WTC11 (cell line): ENCODE measurements around the gene SLC15A4. TPM values are rescaled to one million over a fixed set of nuclear protein-coding genes. Genes with fewer than 3 reads are reported as not detected.

Experiments
- ATAC-seq: fragments of 200-7000 bp; cut with Tn5 transposase; 2 replicates; pipeline ENCODE4 v1.10.0; 2021; ENCODE audit warnings: mild to moderate bottlenecking, moderate library complexity
- CTCF ChIA-PET: fragments of 300-600 bp; sonication (Branson Sonifier 250); formaldehyde crosslinking; loops from one replicate; lab custom pipeline; 2021; ENCODE audit warnings: antibody characterized with exemption; lab: Charles Lee
- POLR2A ChIA-PET: fragments of 350-600 bp; sonication (Branson Sonifier 250); formaldehyde crosslinking; loops from one replicate; lab custom pipeline; 2021; ENCODE audit warnings: antibody characterized with exemption; lab: Charles Lee
- DNase-seq: peaks from one replicate; pipeline ENCODE4 v3.0.0; 2021; ENCODE audit warnings: low spot score
- H3K27ac Mint-ChIP-seq: 2 replicates; pipeline ENCODE4 v1.8.0; 2021; ENCODE audit warnings: mixed read lengths
- H3K27me3 Mint-ChIP-seq: 2 replicates; pipeline ENCODE4 v1.8.0; 2021; ENCODE audit warnings: low read depth, mild to moderate bottlenecking, moderate library complexity, mixed read lengths
- H3K36me3 Mint-ChIP-seq: 2 replicates; pipeline ENCODE4 v1.8.0; 2021; ENCODE audit warnings: mixed read lengths
- H3K4me1 Mint-ChIP-seq: 2 replicates; pipeline ENCODE4 v1.8.0; 2022; ENCODE audit warnings: mixed read lengths
- H3K4me3 Mint-ChIP-seq: 2 replicates; pipeline ENCODE4 v1.8.0; 2021; ENCODE audit warnings: mild to moderate bottlenecking, moderate library complexity, mixed read lengths
- H3K9me3 Mint-ChIP-seq: 2 replicates; pipeline ENCODE4 v1.8.0; 2021; ENCODE audit warnings: mixed read lengths
- AFF4 ChIP-seq: sonication (generic); formaldehyde crosslinking; IDR thresholded peaks from 2 replicates; pipeline ENCODE4 v1.8.1; 2023; ENCODE audit warnings: mild to moderate bottlenecking, missing genetic modification reagents, borderline replicate concordance
- EMX1 ChIP-seq: fragments of 250-450 bp; sonication (Bioruptor Pico); IDR thresholded peaks from 2 replicates; pipeline ENCODE4 v1.8.0; 2021; ENCODE audit warnings: mild to moderate bottlenecking
- ESRRA ChIP-seq: sonication (generic); formaldehyde crosslinking; IDR thresholded peaks from 2 replicates; pipeline ENCODE4 v1.8.1; 2022; ENCODE audit warnings: mild to moderate bottlenecking, missing genetic modification reagents, borderline replicate concordance
- FOXJ3 ChIP-seq: sonication (generic); formaldehyde crosslinking; IDR thresholded peaks from 2 replicates; pipeline ENCODE4 v1.9.0; 2021; ENCODE audit warnings: missing genetic modification reagents, mild to moderate bottlenecking, borderline replicate concordance
- FOXP1 ChIP-seq: sonication (generic); formaldehyde crosslinking; IDR thresholded peaks from 2 replicates; pipeline ENCODE4 v1.8.0; 2022; ENCODE audit warnings: missing genetic modification reagents, mild to moderate bottlenecking, moderate library complexity, borderline replicate concordance
- GTF2I ChIP-seq: fragments of 250-450 bp; sonication (Bioruptor Pico); conservative IDR thresholded peaks from 2 replicates; pipeline ENCODE4 v1.4.0; 2021; ENCODE audit warnings: mild to moderate bottlenecking
- JUN ChIP-seq: sonication (generic); formaldehyde crosslinking; IDR thresholded peaks from 2 replicates; pipeline ENCODE4 v1.8.0; 2023; ENCODE audit warnings: mild to moderate bottlenecking, missing genetic modification reagents
- KAT7 ChIP-seq: sonication (generic); formaldehyde crosslinking; IDR thresholded peaks from 2 replicates; pipeline ENCODE4 v1.8.1; 2023; ENCODE audit warnings: missing genetic modification reagents, mild to moderate bottlenecking, borderline replicate concordance
- MLX ChIP-seq: sonication (generic); formaldehyde crosslinking; IDR thresholded peaks from 2 replicates; pipeline ENCODE4 v1.8.1; 2023; ENCODE audit warnings: mild to moderate bottlenecking, missing genetic modification reagents, moderate library complexity
- MYBL2 ChIP-seq: sonication (generic); formaldehyde crosslinking; IDR thresholded peaks from 2 replicates; pipeline ENCODE4 v1.8.1; 2023; ENCODE audit warnings: mild to moderate bottlenecking, moderate library complexity, missing genetic modification reagents
- NFATC4 ChIP-seq: fragments of 250-450 bp; sonication (Bioruptor Pico); IDR thresholded peaks from 2 replicates; pipeline ENCODE4 v1.9.0; 2021; ENCODE audit warnings: mild to moderate bottlenecking
- NFE2L1 ChIP-seq: sonication (generic); formaldehyde crosslinking; IDR thresholded peaks from 2 replicates; pipeline ENCODE4 v1.8.1; 2023; ENCODE audit warnings: missing genetic modification reagents
- RORB ChIP-seq: fragments of 250-450 bp; sonication (Bioruptor Pico); IDR thresholded peaks from 2 replicates; pipeline ENCODE4 v1.9.0; 2021; ENCODE audit warnings: mild to moderate bottlenecking
- SMAD3 ChIP-seq: sonication (generic); formaldehyde crosslinking; IDR thresholded peaks from 2 replicates; pipeline ENCODE4 v1.8.0; 2022; ENCODE audit warnings: missing genetic modification reagents, mild to moderate bottlenecking, borderline replicate concordance
- SP1 ChIP-seq: sonication (generic); formaldehyde crosslinking; conservative IDR thresholded peaks from 2 replicates; pipeline ENCODE4 v1.8.1; 2022; ENCODE audit warnings: missing genetic modification reagents
- ZNF138 ChIP-seq: sonication (generic); formaldehyde crosslinking; conservative IDR thresholded peaks from 2 replicates; pipeline ENCODE4 v1.8.1; 2022; ENCODE audit warnings: mild to moderate bottlenecking, moderate library complexity, missing genetic modification reagents
- ZNF263 ChIP-seq: sonication (generic); formaldehyde crosslinking; IDR thresholded peaks from 2 replicates; pipeline ENCODE4 v1.8.1; 2022; ENCODE audit warnings: low read depth, mild to moderate bottlenecking, moderate library complexity, missing genetic modification reagents
- ZNF396 ChIP-seq: fragments of 250-450 bp; sonication (Bioruptor Pico); IDR thresholded peaks from 2 replicates; pipeline ENCODE4 v1.8.0; 2021; ENCODE audit warnings: mild to moderate bottlenecking, moderate library complexity, borderline replicate concordance
- ZNF423 ChIP-seq: fragments of 250-450 bp; sonication (Bioruptor Pico); IDR thresholded peaks from 2 replicates; pipeline ENCODE4 v2.1.2; 2022; ENCODE audit warnings: mild to moderate bottlenecking, moderate library complexity
- total RNA-seq: library from RNA; stranded (reverse); gene quantifications from 3 replicates; pipeline ENCODE4 v1.2.3, GENCODE V29; 2021
- TF ChIP-seq, protein P1 (sequence below): sonication (generic); formaldehyde crosslinking; IDR thresholded peaks from 2 replicates; pipeline ENCODE4 v1.8.1; 2023; ENCODE audit warnings: mild to moderate bottlenecking, moderate library complexity, missing genetic modification reagents
- TF ChIP-seq, protein P2 (sequence below): sonication (generic); formaldehyde crosslinking; IDR thresholded peaks from 2 replicates; pipeline ENCODE4 v1.8.1; 2022; ENCODE audit warnings: mild to moderate bottlenecking, moderate library complexity, missing genetic modification reagents

Gene SLC15A4
- total RNA-seq, 1 experiment from 2014 or later = 6.4 TPM

DNA sequence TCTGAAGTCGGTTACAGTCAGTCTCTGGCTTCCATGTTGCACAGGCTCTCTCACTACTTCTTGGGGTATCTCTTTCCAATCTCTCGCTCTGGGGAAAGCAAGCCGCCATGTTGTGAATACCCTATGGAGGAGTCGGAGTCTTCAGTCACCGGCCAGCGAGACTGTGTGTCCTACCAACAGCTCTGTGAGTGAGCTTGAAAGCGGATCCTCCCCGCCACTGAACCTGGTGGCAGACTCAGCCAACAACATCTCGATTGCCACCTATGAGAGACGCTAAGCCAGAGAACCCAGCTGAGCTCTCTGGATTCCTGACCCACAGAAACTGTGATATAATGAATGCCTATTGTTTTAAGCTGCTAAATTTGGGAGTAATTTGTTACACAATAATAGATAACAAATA lies 51.5 kb downstream of the SLC15A4 start:
- no peak overlapping the region for H3K27ac Mint-ChIP-seq
- no peak for ATAC-seq
- TF ChIP-seq KAT7 (CRISPR knock-in tag) (no peak), RORB (CRISPR knock-in tag) (no peak), MYBL2 (CRISPR knock-in tag) (no peak), NFE2L1 (CRISPR knock-in tag) (no peak), FOXP1 (CRISPR knock-in tag) (no peak), MLX (no peak), EMX1 (CRISPR knock-in tag) (no peak), ZNF263 (CRISPR knock-in tag) (no peak), NFATC4 (CRISPR knock-in tag) (no peak), ESRRA (CRISPR knock-in tag) (no peak), SP1 (CRISPR knock-in tag) (no peak), AFF4 (CRISPR knock-in tag) (no peak), ZNF138 (CRISPR knock-in tag) (no peak)
- TF ChIP-seq, protein P1, sequence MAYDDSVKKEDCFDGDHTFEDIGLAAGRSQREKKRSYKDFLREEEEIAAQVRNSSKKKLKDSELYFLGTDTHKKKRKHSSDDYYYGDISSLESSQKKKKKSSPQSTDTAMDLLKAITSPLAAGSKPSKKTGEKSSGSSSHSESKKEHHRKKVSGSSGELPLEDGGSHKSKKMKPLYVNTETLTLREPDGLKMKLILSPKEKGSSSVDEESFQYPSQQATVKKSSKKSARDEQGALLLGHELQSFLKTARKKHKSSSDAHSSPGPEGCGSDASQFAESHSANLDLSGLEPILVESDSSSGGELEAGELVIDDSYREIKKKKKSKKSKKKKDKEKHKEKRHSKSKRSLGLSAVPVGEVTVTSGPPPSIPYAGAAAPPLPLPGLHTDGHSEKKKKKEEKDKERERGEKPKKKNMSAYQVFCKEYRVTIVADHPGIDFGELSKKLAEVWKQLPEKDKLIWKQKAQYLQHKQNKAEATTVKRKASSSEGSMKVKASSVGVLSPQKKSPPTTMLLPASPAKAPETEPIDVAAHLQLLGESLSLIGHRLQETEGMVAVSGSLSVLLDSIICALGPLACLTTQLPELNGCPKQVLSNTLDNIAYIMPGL (CRISPR knock-in tag) = no peak
- TF ChIP-seq, protein P2, sequence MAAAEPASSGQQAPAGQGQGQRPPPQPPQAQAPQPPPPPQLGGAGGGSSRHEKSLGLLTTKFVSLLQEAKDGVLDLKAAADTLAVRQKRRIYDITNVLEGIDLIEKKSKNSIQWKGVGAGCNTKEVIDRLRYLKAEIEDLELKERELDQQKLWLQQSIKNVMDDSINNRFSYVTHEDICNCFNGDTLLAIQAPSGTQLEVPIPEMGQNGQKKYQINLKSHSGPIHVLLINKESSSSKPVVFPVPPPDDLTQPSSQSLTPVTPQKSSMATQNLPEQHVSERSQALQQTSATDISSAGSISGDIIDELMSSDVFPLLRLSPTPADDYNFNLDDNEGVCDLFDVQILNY (CRISPR knock-in tag) = no peak
- ChIA-PET POLR2A (no interaction called here), CTCF (no interaction called here)
- no peak overlapping the region for H3K4me3 Mint-ChIP-seq
- H3K4me1 Mint-ChIP-seq = no peaks in the 10 kb centered on the region
- no peak for DNase-seq
- H3K36me3 Mint-ChIP-seq = peaks cover 50% of the 10 kb centered on the region
- H3K9me3 Mint-ChIP-seq = peaks cover 62% of the 10 kb centered on the region
- peaks cover 9% of the 10 kb centered on the region; the same call in 1 of the 2 replicates for H3K27me3 Mint-ChIP-seq

GRCh38 chr12:128771681-128772080 lies 52.1 kb downstream of the SLC15A4 start:
- Mint-ChIP-seq H3K36me3 (peaks cover 51% of the 10 kb centered on the region), H3K27me3 (peaks cover 9% of the 10 kb centered on the region; the same call in 1 of the 2 replicates), H3K4me3 (no peak overlapping the region), H3K27ac (no peak overlapping the region), H3K9me3 (peaks cover 62% of the 10 kb centered on the region), H3K4me1 (no peaks in the 10 kb centered on the region)
- ATAC-seq (no peak), DNase-seq (no peak)
- CTCF ChIA-PET = no interaction called here
- POLR2A ChIA-PET = no interaction called here
- TF ChIP-seq, protein P1 (CRISPR knock-in tag) = no peak
- no peak for TF ChIP-seq FOXJ3 (CRISPR knock-in tag)
- no peak for TF ChIP-seq JUN (CRISPR knock-in tag)
- TF ChIP-seq ZNF396 = no peak
- no peak for TF ChIP-seq ZNF423 (CRISPR knock-in tag)
- TF ChIP-seq SMAD3 = no peak
- TF ChIP-seq GTF2I (CRISPR knock-in tag) = no peak
- TF ChIP-seq ZNF263 (CRISPR knock-in tag) = no peak
- TF ChIP-seq, all 79 proteins: peak for 0
